CD14-positive monocyte (primary cell): ENCODE measurements around the gene MAX. TPM values are rescaled to one million over a fixed set of nuclear protein-coding genes. Genes with fewer than 3 reads are reported as not detected.

Experiments
- DNase-seq, 3 donors: peaks; one replicate each; pipeline ENCODE4 v3.0.0-alpha.2; 2011 to 2022
- H2AFZ ChIP-seq: 2 replicates; pipeline ENCODE4 v1.6.0; 2012; ENCODE audit warnings: mild to moderate bottlenecking, low read depth, low read length, inconsistent platforms; ENCODE audit not compliant: insufficient read depth, poor library complexity, severe bottlenecking
- H3K27ac ChIP-seq, 2 donors: 1 replicate in 1 of 2; 2 replicates in 1 of 2; pipeline ENCODE4 v1.5.1; 2012 to 2013; ENCODE audit warnings: low read length in 2 of 2, control low read depth in 1 of 2, inconsistent platforms in 1 of 2, low read depth in 1 of 2, mild to moderate bottlenecking in 1 of 2
- H3K27me3 ChIP-seq, 2 donors: one replicate each; pipeline versions ENCODE4 v1.6.0 to v1.6.1; 2011 to 2013; ENCODE audit warnings: low read length in 2 of 2; ENCODE audit not compliant: control insufficient read depth in 2 of 2, insufficient read depth in 2 of 2
- H3K36me3 ChIP-seq, 2 donors: replicated peaks in 1 of 2; 1 replicate in 1 of 2; 2 replicates in 1 of 2; pipeline versions ENCODE4 v1.5.1 to v1.6.1; 2012 to 2013; ENCODE audit warnings: low read length in 2 of 2, control low read depth in 1 of 2, inconsistent platforms in 1 of 2, mild to moderate bottlenecking in 1 of 2; ENCODE audit not compliant: insufficient read depth in 2 of 2, control insufficient read depth in 1 of 2
- H3K4me1 ChIP-seq, 2 donors: 1 replicate in 1 of 2; 2 replicates in 1 of 2; pipeline versions ENCODE4 v1.5.1 to v1.6.1; 2012 to 2013; ENCODE audit warnings: low read length in 2 of 2, control low read depth in 1 of 2, inconsistent platforms in 1 of 2, mild to moderate bottlenecking in 1 of 2, moderate library complexity in 1 of 2; ENCODE audit not compliant: insufficient read depth in 2 of 2, control insufficient read depth in 1 of 2
- H3K4me2 ChIP-seq: replicated peaks from 2 replicates; pipeline ENCODE3; 2012; ENCODE audit warnings: low read length, moderate library complexity, mild to moderate bottlenecking; ENCODE audit not compliant: poor library complexity, severe bottlenecking; ENCODE audit errors: extremely low read depth
- H3K4me3 ChIP-seq, 3 experiments: fragments of 200-600 bp in 1 of 3; sonication (generic) in 1 of 3; replicated peaks in 1 of 3; 1 replicate in 2 of 3; 2 replicates in 1 of 3; pipeline ENCODE4 v1.5.1; 2011 to 2013; ENCODE audit warnings: low read length in 3 of 3, mild to moderate bottlenecking in 3 of 3, control low read depth in 2 of 3, low read depth in 2 of 3, inconsistent platforms in 1 of 3, moderate library complexity in 1 of 3
- H3K79me2 ChIP-seq: 2 replicates; pipeline ENCODE4 v1.6.0; 2012; ENCODE audit warnings: mild to moderate bottlenecking, control low read depth, inconsistent platforms, low read length, moderate library complexity; ENCODE audit not compliant: insufficient read depth
- H3K9ac ChIP-seq: 2 replicates; pipeline ENCODE4 v1.6.0; 2017; ENCODE audit warnings: low read length, mild to moderate bottlenecking; ENCODE audit not compliant: insufficient read depth, poor library complexity, severe bottlenecking
- H3K9me3 ChIP-seq, 2 donors: replicated peaks in 1 of 2; 1 replicate in 1 of 2; 2 replicates in 1 of 2; pipeline versions ENCODE4 v1.5.1 to v1.6.1; 2012 to 2013; ENCODE audit warnings: low read length in 2 of 2, control low read depth in 1 of 2; ENCODE audit not compliant: control insufficient read depth in 1 of 2, insufficient read depth in 1 of 2
- H4K20me1 ChIP-seq: 2 replicates; pipeline ENCODE4 v1.6.0; 2012; ENCODE audit warnings: mild to moderate bottlenecking, low read length, control low read depth, moderate library complexity; ENCODE audit not compliant: insufficient read depth
- H3K27ac Mint-ChIP-seq, 7 donors: one replicate each; pipeline ENCODE4 v1.8.0; 2020; ENCODE audit warnings: mild to moderate bottlenecking in 7 of 7, mixed read lengths in 7 of 7, moderate library complexity in 6 of 7, inconsistent platforms in 2 of 7
- H3K27me3 Mint-ChIP-seq, 3 donors: one replicate each; pipeline ENCODE4 v1.8.0; 2021 to 2022; ENCODE audit warnings: low read depth in 3 of 3, mild to moderate bottlenecking in 3 of 3, mixed read lengths in 3 of 3, moderate library complexity in 3 of 3, inconsistent platforms in 1 of 3
- H3K36me3 Mint-ChIP-seq, 2 donors: one replicate each; pipeline ENCODE4 v1.8.0; 2020; ENCODE audit warnings: mixed read lengths in 2 of 2, inconsistent platforms in 1 of 2, mild to moderate bottlenecking in 1 of 2
- H3K4me1 Mint-ChIP-seq: one replicate; pipeline ENCODE4 v1.8.0; 2020; ENCODE audit warnings: mild to moderate bottlenecking, mixed read lengths
- H3K4me3 Mint-ChIP-seq, 2 donors: one replicate each; pipeline ENCODE4 v1.8.0; 2020; ENCODE audit warnings: mild to moderate bottlenecking in 2 of 2, mixed read lengths in 2 of 2, moderate library complexity in 1 of 2
- H3K9me3 Mint-ChIP-seq, 7 donors: one replicate each; pipeline ENCODE4 v1.8.0; 2020 to 2022; ENCODE audit warnings: mixed read lengths in 7 of 7, mild to moderate bottlenecking in 6 of 7, moderate library complexity in 6 of 7, inconsistent platforms in 2 of 7
- CTCF ChIP-seq: fragments of 200-600 bp; IDR thresholded peaks from one replicate; pipeline ENCODE4 v1.8.0; 2022; ENCODE audit warnings: antibody characterized with exemption, mild to moderate bottlenecking
- WGBS: methylation state at CpG from one replicate; pipeline ENCODE4 v1.1.5; 2013; ENCODE audit warnings: missing lambda C conversion rate; ENCODE audit not compliant: insufficient coverage; 5-methylcytosine and 5-hydroxymethylcytosine counted together
- intact Hi-C, 2 donors: fragments of 100-400 bp; cut with micrococcal nuclease; formaldehyde crosslinking; loops; one replicate each; pipeline versions ENCODE4 v1.15.0 to v1.15.1; 2023
- polyA plus RNA-seq, 3 donors: library from polyadenylated mRNA; depleted of rRNA in 1 of 3; unstranded in 2 of 3; stranded (reverse) in 1 of 3; fragments of 300-500 nt in 2 of 3; fragments of >200 nt in 1 of 3; fragmentation: Illumina TruSeq in 2 of 3; gene quantifications; 1 replicate in 2 of 3; 2 replicates in 1 of 3; pipeline ENCODE4 v1.2.3, GENCODE V29; 2012 to 2021

Gene MAX
- polyA plus RNA-seq, 3 donors, result 78.2 to 87.0 (median 81.5) TPM

GRCh38 chr14:65073605-65074201, 28.6 kb downstream of the MAX start:
- H3K4me1 Mint-ChIP-seq, result peaks cover 45% of the 10 kb centered on the region
- no peaks in the 10 kb centered on the region for H3K27me3 Mint-ChIP-seq
- no peaks in the 10 kb centered on the region for H3K9me3 Mint-ChIP-seq
- peaks cover 53% of the 10 kb centered on the region for H4K20me1 ChIP-seq
- 96% methylated on average over 3 of the region's 4 CpGs for WGBS
- no peak overlapping the region for H3K4me3 ChIP-seq
- DNase-seq, result no peak
- intact Hi-C loops, result no loop called here
- no peak overlapping the region for H3K9ac ChIP-seq
- TF ChIP-seq CTCF, result no peak
- H2AFZ ChIP-seq, result no peak overlapping the region
- peaks cover 46 to 67% of the 10 kb centered on the region in 2 donors for H3K36me3 ChIP-seq
- H3K27me3 ChIP-seq, result no peaks in the 10 kb centered on the region
- H3K4me2 ChIP-seq, result peak overlapping the region; percentile 70
- H3K79me2 ChIP-seq, result peaks cover 78% of the 10 kb centered on the region
- peak overlapping the region in 1 of 2 donors; percentile 80 for H3K27ac ChIP-seq
- peak overlapping the region in 1 of 2 donors; percentile 22 for H3K4me3 Mint-ChIP-seq
- peaks cover 27 to 71% of the 10 kb centered on the region in 2 donors for H3K4me1 ChIP-seq
- peaks cover 52 to 66% of the 10 kb centered on the region in 2 donors for H3K36me3 Mint-ChIP-seq
- H3K27ac Mint-ChIP-seq, result peak overlapping the region in 4 of 7 donors; percentile 6 to 87 (median 67)
- H3K9me3 ChIP-seq, result no peaks in the 10 kb centered on the region

GRCh38 chr14:65072937-65073336, 29.4 kb downstream of the MAX start:
- H3K36me3 Mint-ChIP-seq, result peaks cover 59 to 70% of the 10 kb centered on the region in 2 donors
- no CpG with 5 or more reads among the region's 1 CpG for WGBS
- peaks cover 47 to 69% of the 10 kb centered on the region in 2 donors for H3K36me3 ChIP-seq
- peak overlapping the region in 2 of 7 donors; percentile 14 to 50 for H3K27ac Mint-ChIP-seq
- peaks cover 22 to 64% of the 10 kb centered on the region in 2 donors for H3K4me1 ChIP-seq
- H3K4me3 ChIP-seq, result no peak overlapping the region
- no peak overlapping the region for H3K9ac ChIP-seq
- no peaks in the 10 kb centered on the region for H3K27me3 ChIP-seq
- H3K4me3 Mint-ChIP-seq, result no peak overlapping the region
- DNase-seq, result no peak
- peaks cover 70% of the 10 kb centered on the region for H3K79me2 ChIP-seq
- H2AFZ ChIP-seq, result no peak overlapping the region
- peak overlapping the region in 1 of 2 donors; percentile 80 for H3K27ac ChIP-seq
- H4K20me1 ChIP-seq, result peaks cover 54% of the 10 kb centered on the region
- intact Hi-C loops, result no loop called here
- H3K9me3 ChIP-seq, result no peaks in the 10 kb centered on the region
- TF ChIP-seq CTCF, result no peak
- peaks cover 41% of the 10 kb centered on the region for H3K4me1 Mint-ChIP-seq
- no peaks in the 10 kb centered on the region for H3K27me3 Mint-ChIP-seq
- no peak overlapping the region for H3K4me2 ChIP-seq
- no peaks in the 10 kb centered on the region for H3K9me3 Mint-ChIP-seq
